Body of pancreas (tissue), 4 donors: ENCODE measurements around the gene AGPAT1. TPM values are rescaled to one million over a fixed set of nuclear protein-coding genes. Genes with fewer than 3 reads are reported as not detected.
A peak's percentile ranks its signal among the peaks of the same experiment; 100 is the strongest.

Experiments used
- ATAC-seq: fragments of 150-250 bp; one replicate; pipeline ENCODE4 v1.9.1; 2016
- DNase-seq, 4 donors: peaks; one replicate each; pipeline ENCODE4 v3.0.0-alpha.2; 2019
- H3K27ac ChIP-seq, 4 donors: fragments of 200-600 bp; sonication (generic); 1 replicate in 3 of 4; 2 replicates in 1 of 4; pipeline versions ENCODE4 v1.5.1 to v1.6.1; 2016 to 2019; ENCODE audit warnings: mild to moderate bottlenecking in 1 of 4, mixed read lengths in 1 of 4, moderate library complexity in 1 of 4
- H3K27me3 ChIP-seq, 2 donors: fragments of 200-600 bp; sonication (generic); one replicate each; pipeline ENCODE4 v1.6.0; 2016; ENCODE audit warnings: mild to moderate bottlenecking in 1 of 2
- H3K36me3 ChIP-seq, 2 donors: fragments of 200-600 bp; sonication (generic); replicated peaks in 1 of 2; 2 replicates each; pipeline ENCODE4 v1.5.1; 2016; ENCODE audit warnings: low read depth in 2 of 2; ENCODE audit not compliant: insufficient read depth in 1 of 2
- H3K4me1 ChIP-seq: fragments of 200-600 bp; sonication (generic); one replicate; pipeline ENCODE4 v1.6.0; 2016
- H3K4me3 ChIP-seq, 2 donors: fragments of 200-600 bp; sonication (generic); 1 replicate in 1 of 2; 2 replicates in 1 of 2; pipeline ENCODE4 v1.5.1; 2016 to 2019
- H3K9me3 ChIP-seq, 3 donors: fragments of 200-600 bp; sonication (generic); 1 replicate in 2 of 3; 2 replicates in 1 of 3; pipeline ENCODE4 v1.5.1; 2016
- CTCF ChIP-seq, 7 experiments: fragments of 450-650 bp in 4 of 7; fragments of 200-600 bp in 3 of 7; sonication (generic) in 3 of 7; IDR thresholded peaks; one replicate each; pipeline ENCODE4 v1.5.1; 2016 to 2019; ENCODE audit warnings: antibody characterized with exemption in 7 of 7
- POLR2A ChIP-seq, 3 donors: fragments of 450-650 bp; IDR thresholded peaks; one replicate each; pipeline ENCODE4 v1.6.1; 2016; ENCODE audit warnings: antibody characterized with exemption in 3 of 3, mild to moderate bottlenecking in 2 of 3
- WGBS, 2 donors: methylation state at CpG; one replicate each; pipeline ENCODE4 v1.1.5; 2017; 5-methylcytosine and 5-hydroxymethylcytosine counted together
- intact Hi-C: fragments of 100-400 bp; cut with DNase I; formaldehyde crosslinking; loops from one replicate; pipeline ENCODE4 v1.15.1; 2023
- total RNA-seq, 2 donors: library from RNA; depleted of rRNA; stranded (reverse); fragments of >200 nt; gene quantifications; one replicate each; pipeline ENCODE4 v1.1.0, GENCODE V29; 2016

The AGPAT1 gene
- total RNA-seq, 2 donors from 2014 or later, result 13.2 to 16.1 TPM

- ATAC-seq (no peak), DNase-seq (no peak)
- no peaks in the 10 kb centered on the region for H3K9me3 ChIP-seq
- no peaks in the 10 kb centered on the region for H3K4me1 ChIP-seq
- TF ChIP-seq POLR2A (IDR thresholded peaks at IDR 0.05) (no peak), CTCF (IDR thresholded peaks at IDR 0.05) (no peak)
- peaks cover 0 to 1% of the 10 kb centered on the region in 2 donors for H3K36me3 ChIP-seq
- peak within 1 kb of the TSS in 2 of 4 donors; percentile 9 to 18 for H3K27ac ChIP-seq
- no peak within 1 kb of the TSS for H3K4me3 ChIP-seq
- H3K27me3 ChIP-seq, result no peaks in the 10 kb centered on the region
- intact Hi-C loops, result no loop called here
Measured at GRCh38 chr6:32164295-32164694, 11.6 kb downstream of the AGPAT1 start, which contains the start of gene EGFL8. TSS of gene EGFL8 (plus strand) at chr6:32164595. CDS start at chr6:32166166, 1,571 bp downstream.

GRCh38 chr6:32163559-32164258, 12.2 kb downstream of the AGPAT1 start:
- intact Hi-C loops, result no loop called here
- H3K27me3 ChIP-seq, result no peaks in the 10 kb centered on the region
- no peaks in the 10 kb centered on the region for H3K4me1 ChIP-seq
- no peaks in the 10 kb centered on the region for H3K9me3 ChIP-seq
- TF ChIP-seq CTCF (IDR thresholded peaks at IDR 0.05), result no peak
- TF ChIP-seq POLR2A (IDR thresholded peaks at IDR 0.05), result no peak
- H3K36me3 ChIP-seq, result peaks cover 0 to 1% of the 10 kb centered on the region in 2 donors
- peak overlapping the region in 2 of 4 donors; percentile 9 to 18 for H3K27ac ChIP-seq
- ATAC-seq (peak; percentile 16), DNase-seq (no peak)
- H3K4me3 ChIP-seq, result no peak overlapping the region
- WGBS, 2 donors, result 85 to 86% methylated on average over 6 to 7 of the region's 7 CpGs

DNA sequence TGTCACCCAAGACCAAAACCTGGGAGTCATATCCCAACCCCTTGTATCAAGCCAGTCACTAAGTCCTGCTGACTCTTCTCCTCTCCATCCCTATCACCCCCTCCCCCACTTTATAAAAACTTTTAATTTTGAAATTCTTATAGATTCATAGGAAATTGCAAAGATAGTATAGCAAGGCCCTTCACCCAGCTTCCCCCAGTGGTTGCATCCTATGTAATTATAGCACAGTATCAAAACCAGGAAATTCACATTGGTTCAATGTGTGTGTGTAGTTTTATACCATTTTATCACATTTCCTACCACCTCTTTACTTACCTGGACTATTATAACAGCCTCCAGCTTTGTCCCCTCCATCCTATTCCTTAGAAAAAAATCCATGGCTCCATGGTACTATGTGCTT, 17.8 kb downstream of the AGPAT1 start:
- intact Hi-C loops, result loop anchor here (5.0 kb wide), 1 partner anchor 41 kb away; no protein-coding TSS in a partner anchor
- Histone ChIP-seq H3K27ac (no peak overlapping the region), H3K4me1 (peaks cover 23% of the 10 kb centered on the region), H3K36me3 (no peaks in the 10 kb centered on the region), H3K9me3 (no peaks in the 10 kb centered on the region), H3K4me3 (no peak overlapping the region), H3K27me3 (no peaks in the 10 kb centered on the region)
- ATAC-seq, result no peak
- no peak for DNase-seq
- TF ChIP-seq POLR2A (IDR thresholded peaks at IDR 0.05), result no peak
- no peak for TF ChIP-seq CTCF (IDR thresholded peaks at IDR 0.05)

GRCh38 chr6:32156891-32157290, 19.0 kb downstream of the AGPAT1 start:
- Histone ChIP-seq H3K4me1 (peaks cover 25% of the 10 kb centered on the region), H3K9me3 (no peaks in the 10 kb centered on the region), H3K4me3 (no peak overlapping the region), H3K36me3 (no peaks in the 10 kb centered on the region), H3K27me3 (no peaks in the 10 kb centered on the region), H3K27ac (no peak overlapping the region)
- ATAC-seq, result no peak
- no peak for DNase-seq
- TF ChIP-seq POLR2A (IDR thresholded peaks at IDR 0.05), result no peak
- TF ChIP-seq CTCF (IDR thresholded peaks at IDR 0.05), result no peak
- intact Hi-C loops, result loop anchor here (5.0 kb wide), 1 partner anchor 40 kb away; no protein-coding TSS in a partner anchor
- WGBS, 2 donors, result 87 to 89% methylated on average over 9 of the region's 9 CpGs
